ENCODE measurements around the gene PEX5. TPM values are rescaled to one million over a fixed set of nuclear protein-coding genes. Genes with fewer than 3 reads are reported as not detected.

PEX5 gene
- total RNA-seq, 2 experiments from 2014 or later, result 54.4 to 99.9 TPM

- H4K20me1 ChIP-seq (ENCODE audit: insufficient read depth, low read length), result no peaks in the 10 kb centered on the region
- H3K4me1 ChIP-seq (ENCODE audit: insufficient read depth, low read length, poor library complexity, severe bottlenecking), result no peaks in the 10 kb centered on the region
- no peak for DNase-seq (ENCODE audit: low spot score)
- H3K4me2 ChIP-seq (ENCODE audit: low read length), result no peak overlapping the region
- H3K9me3 ChIP-seq (ENCODE audit: low read length), result no peaks in the 10 kb centered on the region
- no peaks in the 10 kb centered on the region for H3K36me3 ChIP-seq (ENCODE audit: insufficient read depth, low read length)
- intact Hi-C loops (cut with micrococcal nuclease; ENCODE audit: unreplicated experiment), result no loop called here
- TF ChIP-seq CTCF (conservative IDR thresholded peaks at IDR 0.05; ENCODE audit: low read length) (no peak), EZH2phosphoT487 (IDR thresholded peaks at IDR 0.05; ENCODE audit: borderline replicate concordance, low read depth, low read length) (no peak)
- H3K27ac ChIP-seq (ENCODE audit: low read depth, low read length, poor library complexity, severe bottlenecking), result no peak overlapping the region
- H3K4me3 ChIP-seq (ENCODE audit: low read depth, low read length, poor library complexity, severe bottlenecking), result no peak overlapping the region
- CTCF ChIA-PET (ENCODE audit: unreplicated experiment), result interaction anchor here (1.0 kb wide), 1 partner anchor 9 kb away, joined by 4 read pairs; no protein-coding TSS in a partner anchor
- POLR2A ChIA-PET, result interaction anchor here (1.1 kb wide), 1 partner anchor 9 kb away, joined by 3 read pairs; no protein-coding TSS in a partner anchor
- H2AFZ ChIP-seq (ENCODE audit: low read length), result no peak overlapping the region
- H3K9me2 ChIP-seq (ENCODE audit: insufficient read depth, low read length), result no peaks in the 10 kb centered on the region
- H3K79me2 ChIP-seq (ENCODE audit: insufficient read depth, low read depth, low read length), result no peaks in the 10 kb centered on the region
- BruUV-seq (replicated peaks), result no TSS peak
These were observed 33.9 kb upstream of the PEX5 start for GRCh38 chr12:7155471-7156034.

- CTCF ChIA-PET (ENCODE audit: unreplicated experiment), result interaction anchor here (1.0 kb wide), 1 partner anchor 8 kb away, joined by 4 read pairs; no protein-coding TSS in a partner anchor
- H3K9me3 ChIP-seq (ENCODE audit: low read length), result no peaks in the 10 kb centered on the region
- POLR2A ChIA-PET, result no interaction called here
- no peaks in the 10 kb centered on the region for H4K20me1 ChIP-seq (ENCODE audit: insufficient read depth, low read length)
- H3K9me2 ChIP-seq (ENCODE audit: insufficient read depth, low read length), result no peaks in the 10 kb centered on the region
- H3K4me3 ChIP-seq (ENCODE audit: low read depth, low read length, poor library complexity, severe bottlenecking), result no peak overlapping the region
- TF ChIP-seq EZH2phosphoT487 (IDR thresholded peaks at IDR 0.05; ENCODE audit: borderline replicate concordance, low read depth, low read length), result no peak
- TF ChIP-seq CTCF (conservative IDR thresholded peaks at IDR 0.05; ENCODE audit: low read length), result no peak
- H3K79me2 ChIP-seq (ENCODE audit: insufficient read depth, low read depth, low read length), result no peaks in the 10 kb centered on the region
- DNase-seq (ENCODE audit: low spot score), result no peak
- BruUV-seq (replicated peaks), result no TSS peak
- H3K4me2 ChIP-seq (ENCODE audit: low read length), result no peak overlapping the region
- H3K27ac ChIP-seq (ENCODE audit: low read depth, low read length, poor library complexity, severe bottlenecking), result no peak overlapping the region
- no peaks in the 10 kb centered on the region for H3K4me1 ChIP-seq (ENCODE audit: insufficient read depth, low read length, poor library complexity, severe bottlenecking)
- intact Hi-C loops (cut with micrococcal nuclease; ENCODE audit: unreplicated experiment), result no loop called here
- H2AFZ ChIP-seq (ENCODE audit: low read length), result no peak overlapping the region
- H3K36me3 ChIP-seq (ENCODE audit: insufficient read depth, low read length), result no peaks in the 10 kb centered on the region
These were observed 33.0 kb upstream of the PEX5 start for GRCh38 chr12:7156259-7157197.

All from OCI-LY7 (cell line).